ENCODE data around the gene ADIPOR2.

GRCh38 chr12:1666685-1667162 lies 24.1 kb upstream of the ADIPOR2 start:
- TF ChIP-seq CTCF (conservative IDR thresholded peaks at IDR 0.05; ENCODE audit: low read depth, low read length) (no peak), EZH2 (IDR thresholded peaks at IDR 0.05; ENCODE audit: borderline replicate concordance, low read depth, low read length, poor library complexity, severe bottlenecking) (no peak)

Measured in A673 (cell line).